H9 (cell line): ENCODE measurements around the gene TBCK. TPM values are rescaled to one million over a fixed set of nuclear protein-coding genes. Genes with fewer than 3 reads are reported as not detected.

Experiments
- DNase-seq: peaks from one replicate; pipeline ENCODE4 v3.0.0-alpha.2; 2017
- H2AFZ ChIP-seq: one replicate; pipeline ENCODE4 v1.6.1; 2013; ENCODE audit warnings: mild to moderate bottlenecking, low read length, control low read depth, moderate library complexity
- H2AK5ac ChIP-seq: 2 replicates; pipeline ENCODE4 v1.6.1; 2013; ENCODE audit warnings: low read length, control low read depth, mixed read lengths; ENCODE audit not compliant: insufficient read length
- H2BK120ac ChIP-seq: one replicate; pipeline ENCODE4 v1.6.1; 2013; ENCODE audit warnings: low read depth, mild to moderate bottlenecking, low read length, control low read depth, inconsistent platforms; ENCODE audit not compliant: poor library complexity, severe bottlenecking
- H2BK12ac ChIP-seq: 2 replicates; pipeline ENCODE4 v1.6.1; 2013; ENCODE audit warnings: low read length, control low read depth, mixed read lengths, low read depth; ENCODE audit not compliant: insufficient read length
- H2BK15ac ChIP-seq: 2 replicates; pipeline ENCODE4 v1.6.1; 2013; ENCODE audit warnings: low read depth, low read length, control low read depth
- H2BK20ac ChIP-seq: one replicate; pipeline ENCODE4 v1.6.1; 2013; ENCODE audit warnings: low read depth, mild to moderate bottlenecking, low read length, control low read depth, inconsistent platforms; ENCODE audit not compliant: poor library complexity, severe bottlenecking
- H2BK5ac ChIP-seq: 2 replicates; pipeline ENCODE4 v1.6.1; 2013; ENCODE audit warnings: low read length, control low read depth, mixed read lengths; ENCODE audit not compliant: insufficient read length
- H3K14ac ChIP-seq: 2 replicates; pipeline ENCODE4 v1.6.1; 2013; ENCODE audit warnings: low read length, control low read depth; ENCODE audit not compliant: insufficient read depth
- H3K18ac ChIP-seq: 2 replicates; pipeline ENCODE4 v1.6.1; 2013; ENCODE audit warnings: low read depth, mild to moderate bottlenecking, mixed read lengths, low read length, control low read depth; ENCODE audit not compliant: insufficient read length
- H3K23ac ChIP-seq: 2 replicates; pipeline ENCODE4 v1.6.1; 2013; ENCODE audit warnings: low read length, control low read depth, mixed read lengths, low read depth; ENCODE audit not compliant: insufficient read length
- H3K23me2 ChIP-seq: 2 replicates; pipeline ENCODE4 v1.6.1; 2013; ENCODE audit warnings: low read depth, mild to moderate bottlenecking, mixed read lengths, low read length, control low read depth; ENCODE audit not compliant: insufficient read length, poor library complexity, severe bottlenecking
- H3K27ac ChIP-seq: 2 replicates; pipeline ENCODE4 v1.5.1; 2013; ENCODE audit warnings: low read length, control low read depth, mixed read lengths, low read depth; ENCODE audit not compliant: insufficient read length
- H3K27me3 ChIP-seq: 2 replicates; pipeline ENCODE4 v1.6.1; 2013; ENCODE audit warnings: low read length, control low read depth, inconsistent platforms; ENCODE audit not compliant: insufficient read depth
- H3K4ac ChIP-seq: 2 replicates; pipeline ENCODE4 v1.6.1; 2013; ENCODE audit warnings: low read depth, mild to moderate bottlenecking, control low read depth, inconsistent platforms, low read length, moderate library complexity
- H3K4me1 ChIP-seq: 2 replicates; pipeline ENCODE4 v1.6.1; 2013; ENCODE audit warnings: low read length, control low read depth, inconsistent platforms; ENCODE audit not compliant: insufficient read depth
- H3K4me2 ChIP-seq: 2 replicates; pipeline ENCODE4 v1.6.1; 2013; ENCODE audit warnings: low read length, control low read depth, mixed read lengths; ENCODE audit not compliant: insufficient read length, insufficient read depth
- H3K56ac ChIP-seq: 2 replicates; pipeline ENCODE4 v1.6.1; 2013; ENCODE audit warnings: low read depth, mild to moderate bottlenecking, mixed read lengths, low read length, control low read depth; ENCODE audit not compliant: insufficient read length
- H3K79me1 ChIP-seq: 2 replicates; pipeline ENCODE4 v1.6.1; 2013; ENCODE audit warnings: low read depth, mild to moderate bottlenecking, moderate library complexity, low read length, control low read depth, inconsistent platforms; ENCODE audit not compliant: insufficient read depth, poor library complexity, severe bottlenecking
- H3K79me2 ChIP-seq: 2 replicates; pipeline ENCODE4 v1.6.1; 2013; ENCODE audit warnings: low read length, control low read depth, inconsistent platforms; ENCODE audit not compliant: insufficient read depth
- H3K9ac ChIP-seq: 2 replicates; pipeline ENCODE4 v1.6.1; 2013; ENCODE audit warnings: low read length, control low read depth, mixed read lengths; ENCODE audit not compliant: insufficient read length; ENCODE audit errors: extremely low read depth
- H3K9me3 ChIP-seq: one replicate; pipeline ENCODE4 v1.6.1; 2013; ENCODE audit warnings: low read depth, low read length, inconsistent platforms; ENCODE audit not compliant: control insufficient read depth
- H3T11ph ChIP-seq: one replicate; pipeline ENCODE4 v1.6.1; 2013; ENCODE audit warnings: mild to moderate bottlenecking, low read length, control low read depth, inconsistent platforms
- H4K20me1 ChIP-seq: one replicate; pipeline ENCODE4 v1.6.1; 2013; ENCODE audit not compliant: control insufficient read depth, insufficient read length, insufficient read depth
- H4K5ac ChIP-seq: 2 replicates; pipeline ENCODE4 v1.6.1; 2013; ENCODE audit warnings: low read depth, mild to moderate bottlenecking, mixed read lengths, low read length, control low read depth; ENCODE audit not compliant: insufficient read length
- H4K8ac ChIP-seq: replicated peaks from 2 replicates; pipeline ENCODE4 v1.6.1; 2013; ENCODE audit warnings: low read length, control low read depth, mixed read lengths, low read depth; ENCODE audit not compliant: insufficient read length
- H4K91ac ChIP-seq: 2 replicates; pipeline ENCODE4 v1.6.1; 2013; ENCODE audit warnings: low read depth, mild to moderate bottlenecking, moderate library complexity, mixed read lengths, low read length, control low read depth; ENCODE audit not compliant: insufficient read length
- H3K27ac Mint-ChIP-seq, 3 experiments: 2 replicates in 2 of 3; 3 replicates in 1 of 3; pipeline ENCODE4 v1.8.0; 2020 to 2021; ENCODE audit warnings: mixed read lengths in 3 of 3, mild to moderate bottlenecking in 1 of 3, moderate library complexity in 1 of 3
- H3K27me3 Mint-ChIP-seq: 2 replicates; pipeline ENCODE4 v1.8.0; 2021; ENCODE audit warnings: low read depth, mild to moderate bottlenecking, moderate library complexity, mixed read lengths
- H3K36me3 Mint-ChIP-seq, 3 experiments: 2 replicates in 2 of 3; 3 replicates in 1 of 3; pipeline ENCODE4 v1.8.0; 2020 to 2021; ENCODE audit warnings: low read depth in 3 of 3, mixed read lengths in 3 of 3; ENCODE audit not compliant: insufficient read depth in 1 of 3
- H3K4me1 Mint-ChIP-seq, 2 experiments: 2 replicates each; pipeline ENCODE4 v1.8.0; 2020; ENCODE audit warnings: mixed read lengths in 2 of 2
- H3K4me3 Mint-ChIP-seq, 2 experiments: 2 replicates in 1 of 2; 3 replicates in 1 of 2; pipeline ENCODE4 v1.8.0; 2020 to 2021; ENCODE audit warnings: mild to moderate bottlenecking in 2 of 2, mixed read lengths in 2 of 2, moderate library complexity in 1 of 2
- H3K9me3 Mint-ChIP-seq, 2 experiments: 2 replicates in 1 of 2; 3 replicates in 1 of 2; pipeline ENCODE4 v1.8.0; 2020; ENCODE audit warnings: mild to moderate bottlenecking in 2 of 2, mixed read lengths in 2 of 2, moderate library complexity in 1 of 2
- WGBS: extraction: QIAGEN DNeasy Blood & Tissue Kit; methylation state at CpG from one replicate; pipeline ENCODE4 v1.1.7; 2013; ENCODE audit warnings: missing lambda C conversion rate, low lambda C conversion rate, mixed read lengths; ENCODE audit not compliant: insufficient read length; ENCODE audit errors: extremely low coverage; 5-methylcytosine and 5-hydroxymethylcytosine counted together
- total RNA-seq: library from RNA; stranded (reverse); gene quantifications from 2 replicates; pipeline ENCODE4 v1.2.1, GENCODE V29; 2021
- TF ChIP-seq, protein P1 (sequence below): fragments of 200-600 bp; sonication (generic); conservative IDR thresholded peaks from 3 replicates; pipeline ENCODE4 v1.8.0; 2021; ENCODE audit warnings: antibody characterized with exemption, mild to moderate bottlenecking

TBCK gene
- total RNA-seq, 1 experiment from 2014 or later = 22.1 TPM

DNA sequence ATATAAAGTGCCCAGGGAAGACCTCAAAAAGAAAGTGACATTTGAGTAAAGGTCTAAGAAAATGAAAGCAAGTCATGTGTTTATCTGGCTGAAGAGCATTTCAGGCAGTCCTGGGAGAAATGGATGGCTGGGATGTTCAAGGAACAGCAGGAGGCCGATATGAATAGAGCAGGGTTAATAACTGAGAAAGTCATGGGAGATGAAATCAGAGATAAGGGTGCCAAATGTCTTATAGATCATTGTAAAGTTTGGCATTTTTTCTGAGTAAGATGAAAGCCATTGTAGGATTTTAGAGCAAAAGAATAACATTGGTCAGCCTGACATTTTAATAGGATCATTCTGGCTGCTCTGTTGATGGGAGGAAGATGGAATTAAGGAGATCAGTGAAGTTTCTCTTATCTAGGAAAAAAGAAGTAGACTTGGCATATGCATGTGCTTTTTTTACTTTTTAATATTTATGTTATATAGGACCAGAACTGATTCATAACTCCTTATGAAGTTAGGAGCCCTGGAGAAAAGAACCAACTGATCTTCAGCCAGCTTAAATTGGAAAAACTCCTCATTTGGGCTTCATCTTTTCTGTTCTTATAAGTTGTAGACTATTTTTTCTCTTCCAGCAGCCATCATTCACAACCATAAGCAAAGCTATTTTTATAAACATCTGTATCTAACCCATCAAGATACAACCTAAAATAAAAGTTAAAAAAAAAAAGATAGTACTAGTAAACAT, 18.9 kb upstream of the TBCK start:
- no peak overlapping the region for H3K27ac ChIP-seq
- DNase-seq = no peak
- H3K27ac Mint-ChIP-seq = no peak overlapping the region
- H2BK15ac ChIP-seq = no peak overlapping the region
- WGBS = no CpG with 5 or more reads among the region's 1 CpG
- H3K9me3 ChIP-seq = no peaks in the 10 kb centered on the region
- H3K9ac ChIP-seq = no peak overlapping the region
- no peak overlapping the region for H3K4me2 ChIP-seq
- H3K56ac ChIP-seq = no peak overlapping the region
- no peaks in the 10 kb centered on the region for H3K79me2 ChIP-seq
- no peaks in the 10 kb centered on the region for H3K79me1 ChIP-seq
- peaks cover 35 to 71% (median 59%) of the 10 kb centered on the region in 3 experiments for H3K36me3 Mint-ChIP-seq
- H3T11ph ChIP-seq = no peak overlapping the region
- H2BK20ac ChIP-seq = no peak overlapping the region
- H2AK5ac ChIP-seq = no peak overlapping the region
- H3K23me2 ChIP-seq = no peaks in the 10 kb centered on the region
- H3K23ac ChIP-seq = no peak overlapping the region
- no peak overlapping the region for H2BK5ac ChIP-seq
- no peak overlapping the region for H3K4ac ChIP-seq
- H3K18ac ChIP-seq = no peak overlapping the region
- no peak overlapping the region for H2AFZ ChIP-seq
- no peaks in the 10 kb centered on the region for H4K20me1 ChIP-seq
- H3K27me3 Mint-ChIP-seq = no peaks in the 10 kb centered on the region
- no peak overlapping the region for H2BK120ac ChIP-seq
- TF ChIP-seq, protein P1, sequence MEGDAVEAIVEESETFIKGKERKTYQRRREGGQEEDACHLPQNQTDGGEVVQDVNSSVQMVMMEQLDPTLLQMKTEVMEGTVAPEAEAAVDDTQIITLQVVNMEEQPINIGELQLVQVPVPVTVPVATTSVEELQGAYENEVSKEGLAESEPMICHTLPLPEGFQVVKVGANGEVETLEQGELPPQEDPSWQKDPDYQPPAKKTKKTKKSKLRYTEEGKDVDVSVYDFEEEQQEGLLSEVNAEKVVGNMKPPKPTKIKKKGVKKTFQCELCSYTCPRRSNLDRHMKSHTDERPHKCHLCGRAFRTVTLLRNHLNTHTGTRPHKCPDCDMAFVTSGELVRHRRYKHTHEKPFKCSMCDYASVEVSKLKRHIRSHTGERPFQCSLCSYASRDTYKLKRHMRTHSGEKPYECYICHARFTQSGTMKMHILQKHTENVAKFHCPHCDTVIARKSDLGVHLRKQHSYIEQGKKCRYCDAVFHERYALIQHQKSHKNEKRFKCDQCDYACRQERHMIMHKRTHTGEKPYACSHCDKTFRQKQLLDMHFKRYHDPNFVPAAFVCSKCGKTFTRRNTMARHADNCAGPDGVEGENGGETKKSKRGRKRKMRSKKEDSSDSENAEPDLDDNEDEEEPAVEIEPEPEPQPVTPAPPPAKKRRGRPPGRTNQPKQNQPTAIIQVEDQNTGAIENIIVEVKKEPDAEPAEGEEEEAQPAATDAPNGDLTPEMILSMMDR = no peak
- H3K9me3 Mint-ChIP-seq = peaks cover 3 to 4% of the 10 kb centered on the region in 2 experiments; a peak in 3 of 5 replicates
- no peaks in the 10 kb centered on the region for H3K4me1 ChIP-seq
- no peaks in the 10 kb centered on the region for H3K27me3 ChIP-seq
- no peak overlapping the region for H3K4me3 Mint-ChIP-seq
- no peaks in the 10 kb centered on the region for H3K4me1 Mint-ChIP-seq
- H4K91ac ChIP-seq = no peak overlapping the region
- no peak overlapping the region for H2BK12ac ChIP-seq
- no peak overlapping the region for H4K5ac ChIP-seq
- no peak overlapping the region for H3K14ac ChIP-seq
- H4K8ac ChIP-seq = no peak overlapping the region
